OCI-LY7 (cell line): Measurements from ENCODE around the gene GP1BA. TPM values are rescaled to one million over a fixed set of nuclear protein-coding genes. Genes with fewer than 3 reads are reported as not detected.

Source experiments
- BruUV-seq: library from RNA; stranded (reverse); fragments of 400-500 nt; replicated peaks from 2 replicates; lab custom pipeline; 2021; lab: Mats Ljungman, UMichigan
- CTCF ChIA-PET: fragments of 300-600 bp; sonication (Branson Sonifier 250); formaldehyde crosslinking; loops from one replicate; lab custom pipeline; 2022; ENCODE audit warnings: antibody characterized with exemption; ENCODE audit not compliant: unreplicated experiment; lab: Charles Lee
- POLR2A ChIA-PET: fragments of 300-600 bp; sonication (Branson Sonifier 250); formaldehyde crosslinking; loops from one replicate; lab custom pipeline; 2022; ENCODE audit warnings: antibody characterized with exemption; lab: Charles Lee
- DNase-seq: peaks from one replicate; pipeline ENCODE4 v3.0.0-alpha.2; 2015; ENCODE audit warnings: low spot score
- H2AFZ ChIP-seq: fragments of 200-600 bp; sonication (generic), shearing (Covaris generic); 2 replicates; pipeline ENCODE4 v1.6.1; 2014; ENCODE audit warnings: mild to moderate bottlenecking, antibody characterized with exemption, low read length, moderate library complexity
- H3K27ac ChIP-seq: fragments of 200-600 bp; sonication (generic); 2 replicates; pipeline ENCODE4 v1.5.1; 2014; ENCODE audit warnings: mixed run types, low read depth, mild to moderate bottlenecking, moderate library complexity, low read length, inconsistent platforms; ENCODE audit not compliant: poor library complexity, severe bottlenecking
- H3K36me3 ChIP-seq: fragments of 200-600 bp; sonication (generic); 2 replicates; pipeline ENCODE4 v1.6.1; 2014; ENCODE audit warnings: mild to moderate bottlenecking, antibody characterized with exemption, low read length, moderate library complexity, mixed read lengths; ENCODE audit not compliant: insufficient read depth
- H3K4me1 ChIP-seq: fragments of 200-600 bp; sonication (generic); 2 replicates; pipeline ENCODE4 v1.5.1; 2014; ENCODE audit warnings: mild to moderate bottlenecking, low read length; ENCODE audit not compliant: insufficient read depth, poor library complexity, severe bottlenecking
- H3K4me2 ChIP-seq: fragments of 200-600 bp; sonication (generic); 2 replicates; pipeline ENCODE4 v1.6.1; 2014; ENCODE audit warnings: mild to moderate bottlenecking, low read length
- H3K4me3 ChIP-seq: fragments of 200-600 bp; sonication (generic); 2 replicates; pipeline ENCODE4 v1.5.1; 2014; ENCODE audit warnings: mild to moderate bottlenecking, low read depth, low read length; ENCODE audit not compliant: poor library complexity, severe bottlenecking
- H3K79me2 ChIP-seq: fragments of 200-600 bp; sonication (generic); 2 replicates; pipeline ENCODE4 v1.6.1; 2016; ENCODE audit warnings: low read depth, mild to moderate bottlenecking, low read length, moderate library complexity, mixed read lengths; ENCODE audit not compliant: insufficient read depth
- H3K9me2 ChIP-seq: fragments of 200-600 bp; sonication (generic); 2 replicates; pipeline ENCODE4 v1.6.1; 2016; ENCODE audit warnings: mild to moderate bottlenecking, low read length, mixed read lengths; ENCODE audit not compliant: insufficient read depth
- H3K9me3 ChIP-seq: fragments of 200-600 bp; sonication (generic); 2 replicates; pipeline ENCODE4 v1.6.1; 2014; ENCODE audit warnings: mild to moderate bottlenecking, mixed run types, low read length, mixed read lengths
- H4K20me1 ChIP-seq: fragments of 200-600 bp; sonication (generic); 2 replicates; pipeline ENCODE4 v1.6.1; 2014; ENCODE audit warnings: mild to moderate bottlenecking, antibody characterized with exemption, low read length, moderate library complexity, mixed read lengths; ENCODE audit not compliant: insufficient read depth
- EZH2phosphoT487 ChIP-seq: fragments of 200-600 bp; sonication (generic); IDR thresholded peaks from 2 replicates; pipeline ENCODE4 v1.6.1; 2018; ENCODE audit warnings: low read depth, borderline replicate concordance, mild to moderate bottlenecking, mixed run types, antibody characterized with exemption, low read length, moderate library complexity, mixed read lengths
- intact Hi-C: fragments of 100-400 bp; cut with micrococcal nuclease; formaldehyde crosslinking; loops from one replicate; pipeline ENCODE4 v1.10.0; 2022; ENCODE audit not compliant: unreplicated experiment
- total RNA-seq, 2 experiments: library from RNA; depleted of rRNA in 1 of 2; stranded (reverse); fragments of >200 nt in 1 of 2; shearing (Covaris generic) in 1 of 2; gene quantifications; 2 replicates each; pipeline ENCODE4 v1.2.3, GENCODE V29; 2014 to 2022
- TF ChIP-seq, protein P1 (sequence below): fragments of 200-600 bp; sonication (generic); conservative IDR thresholded peaks from 2 replicates; pipeline ENCODE4 v1.5.1; 2014; ENCODE audit warnings: mild to moderate bottlenecking, antibody characterized with exemption, low read length, moderate library complexity, mixed read lengths

The GP1BA gene
- total RNA-seq, 2 experiments from 2014 or later = not detected

DNA sequence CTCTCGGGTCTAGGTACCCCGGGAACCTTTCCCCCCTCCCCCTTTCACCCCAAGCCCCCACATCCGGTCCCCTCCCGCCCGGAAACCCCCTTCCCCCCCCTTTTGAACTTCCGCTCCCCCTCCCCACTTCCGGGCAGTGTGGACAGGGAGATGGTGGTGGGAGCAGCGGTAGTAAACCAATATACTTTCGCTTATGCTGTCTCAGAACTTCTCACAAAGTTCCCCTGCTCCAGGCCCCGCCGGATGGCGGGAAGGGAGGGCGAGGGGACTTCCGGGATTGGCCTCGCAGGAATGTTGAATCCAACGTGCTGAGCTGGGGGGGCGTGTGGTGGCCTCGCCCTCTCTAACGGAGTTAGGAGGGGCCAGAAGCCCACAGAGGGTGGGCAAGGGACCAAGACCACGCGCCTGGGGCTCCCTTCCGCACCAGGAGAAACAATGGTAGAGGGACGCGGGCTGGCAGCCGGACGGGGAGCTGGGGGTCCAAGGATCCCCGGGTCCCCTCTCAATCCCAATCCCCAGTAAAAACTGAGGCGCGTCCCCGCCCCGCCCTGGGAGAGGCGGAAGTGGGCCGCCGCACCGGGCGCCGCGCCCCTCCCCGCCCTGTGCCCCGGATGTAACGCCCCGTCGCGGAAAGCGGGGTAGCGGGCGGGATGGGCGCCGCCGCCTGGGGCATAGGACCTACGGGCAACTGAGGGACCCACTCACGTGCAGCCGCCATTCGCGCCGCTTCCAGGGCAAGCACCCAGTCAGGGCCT is 15.5 kb downstream of the GP1BA start:
- Histone ChIP-seq H3K9me2 (no peaks in the 10 kb centered on the region), H3K79me2 (peaks cover 53% of the 10 kb centered on the region), H3K4me3 (peak overlapping the region; percentile 100), H3K4me2 (peak overlapping the region; percentile 97), H2AFZ (no peak overlapping the region), H3K36me3 (peaks cover 56% of the 10 kb centered on the region), H3K4me1 (peaks cover 63% of the 10 kb centered on the region), H3K27ac (peak overlapping the region; percentile 99), H4K20me1 (peaks cover 19% of the 10 kb centered on the region), H3K9me3 (no peaks in the 10 kb centered on the region)
- POLR2A ChIA-PET = interaction anchor here (0.5 to 0.8 kb wide), 4 partner anchors 20 to 479 kb away, joined by 3 to 4 read pairs (median 3); partner anchors contain the start of gene SPAG7
- intact Hi-C loops = loop anchor here (1.0 to 10.0 kb wide), 2 partner anchors 50 to 247 kb away; partner anchors contain the start of genes INCA1, KIF1C and ZNF594
- TF ChIP-seq, protein P1, sequence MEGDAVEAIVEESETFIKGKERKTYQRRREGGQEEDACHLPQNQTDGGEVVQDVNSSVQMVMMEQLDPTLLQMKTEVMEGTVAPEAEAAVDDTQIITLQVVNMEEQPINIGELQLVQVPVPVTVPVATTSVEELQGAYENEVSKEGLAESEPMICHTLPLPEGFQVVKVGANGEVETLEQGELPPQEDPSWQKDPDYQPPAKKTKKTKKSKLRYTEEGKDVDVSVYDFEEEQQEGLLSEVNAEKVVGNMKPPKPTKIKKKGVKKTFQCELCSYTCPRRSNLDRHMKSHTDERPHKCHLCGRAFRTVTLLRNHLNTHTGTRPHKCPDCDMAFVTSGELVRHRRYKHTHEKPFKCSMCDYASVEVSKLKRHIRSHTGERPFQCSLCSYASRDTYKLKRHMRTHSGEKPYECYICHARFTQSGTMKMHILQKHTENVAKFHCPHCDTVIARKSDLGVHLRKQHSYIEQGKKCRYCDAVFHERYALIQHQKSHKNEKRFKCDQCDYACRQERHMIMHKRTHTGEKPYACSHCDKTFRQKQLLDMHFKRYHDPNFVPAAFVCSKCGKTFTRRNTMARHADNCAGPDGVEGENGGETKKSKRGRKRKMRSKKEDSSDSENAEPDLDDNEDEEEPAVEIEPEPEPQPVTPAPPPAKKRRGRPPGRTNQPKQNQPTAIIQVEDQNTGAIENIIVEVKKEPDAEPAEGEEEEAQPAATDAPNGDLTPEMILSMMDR = no peak
- no peak for TF ChIP-seq EZH2phosphoT487
- CTCF ChIA-PET = interaction anchor here (0.7 kb wide), 1 partner anchor 20 kb away, joined by 3 read pairs; the partner anchor contains the start of gene SPAG7
- BruUV-seq = no TSS peak
- DNase-seq = peak; percentile 77

GRCh38 chr17:4948166-4948930 is 16.3 kb downstream of the GP1BA start, which contains the start of gene PFN1:
Gene PFN1 (minus strand): TSS chr17:4948530. CDS start chr17:4948394, 136 bp downstream.
- POLR2A ChIA-PET = interaction anchor here (0.5 to 0.9 kb wide), 4 partner anchors 19 to 478 kb away, joined by 3 read pairs; partner anchors contain the start of gene SPAG7
- Histone ChIP-seq H3K79me2 (peaks cover 45% of the 10 kb centered on the region), H3K36me3 (peaks cover 49% of the 10 kb centered on the region), H3K4me2 (peak within 1 kb of the TSS; percentile 97), H3K4me3 (peak within 1 kb of the TSS; percentile 100), H3K4me1 (peaks cover 55% of the 10 kb centered on the region), H2AFZ (peak within 1 kb of the TSS; percentile 15; the same call in 1 of the 2 replicates), H3K9me3 (no peaks in the 10 kb centered on the region), H4K20me1 (peaks cover 19% of the 10 kb centered on the region), H3K9me2 (no peaks in the 10 kb centered on the region), H3K27ac (peak within 1 kb of the TSS; percentile 99)
- intact Hi-C loops = loop anchor here (1.0 to 10.0 kb wide), 2 partner anchors 49 to 246 kb away; partner anchors contain the start of genes INCA1, KIF1C and ZNF594
- TF ChIP-seq, protein P1 = no peak
- no peak for TF ChIP-seq EZH2phosphoT487
- peak; percentile 96 for DNase-seq
- no TSS peak for BruUV-seq
- CTCF ChIA-PET = interaction anchor here (0.7 kb wide), 1 partner anchor 19 kb away, joined by 3 read pairs; the partner anchor contains the start of gene SPAG7
